Kidney glomerular epithelial cell (primary cell): ENCODE results near the gene GALNT6.
"Not testable (repeated sequence)": the region's sequence is repeated elsewhere in the genome, so short reads cannot be mapped to it uniquely, and the experiment has no call there.

Source experiments
- DNase-seq: peaks from one replicate; lab custom pipeline; 2025; lab: John Stamatoyannopoulos, UW

The GALNT6 gene

DNA sequence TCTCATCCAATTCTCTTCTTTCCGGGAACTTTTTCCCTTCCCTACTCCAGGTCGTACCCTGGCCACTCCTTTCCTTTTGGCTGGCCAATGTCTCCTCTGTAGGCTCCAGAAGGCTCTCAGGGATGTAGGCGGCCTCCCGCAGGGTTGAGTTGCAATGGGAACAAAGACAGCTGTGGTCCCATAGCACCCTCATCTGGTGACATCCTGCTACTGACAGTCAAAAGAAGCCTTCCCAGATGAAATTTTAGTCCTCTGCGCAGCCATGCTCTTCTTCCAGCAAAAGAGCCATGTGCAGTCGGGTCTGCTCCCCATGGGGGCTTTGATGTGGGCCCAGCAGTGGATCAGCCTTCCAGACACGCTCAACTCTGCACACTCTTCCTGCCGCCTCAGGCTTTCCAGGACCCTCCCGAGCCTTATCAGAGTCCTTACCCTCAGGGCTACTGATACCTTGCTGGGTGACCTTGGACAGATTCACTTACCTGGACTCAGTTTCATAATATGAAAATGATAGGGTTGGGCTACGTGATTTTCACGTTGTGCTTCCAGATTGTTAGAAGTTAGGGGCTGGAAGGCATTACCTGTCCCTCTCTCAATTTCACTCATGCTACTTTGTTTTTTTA, 39.2 kb downstream of the GALNT6 start:
- peak; percentile 29 for DNase-seq

DNA sequence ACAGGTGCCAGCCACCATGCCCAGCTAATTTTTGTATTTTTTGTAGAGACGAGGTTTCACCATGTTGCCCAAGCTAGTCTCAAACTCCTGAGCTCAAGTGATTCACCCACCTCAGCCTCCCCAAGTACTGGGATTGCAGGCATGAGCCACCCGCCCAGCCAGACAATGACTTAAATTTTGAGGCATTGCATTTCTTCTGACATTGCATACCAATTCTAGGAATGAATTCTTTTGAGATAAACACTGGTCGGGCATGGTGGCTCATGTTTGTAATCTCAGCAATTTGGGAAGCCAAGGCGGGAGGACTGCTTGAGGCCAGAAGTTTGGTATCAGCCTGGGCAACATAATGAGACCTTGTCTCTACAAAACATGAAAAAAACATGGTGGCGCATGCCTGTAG, 42.2 kb downstream of the GALNT6 start:
- DNase-seq: no peak

DNA sequence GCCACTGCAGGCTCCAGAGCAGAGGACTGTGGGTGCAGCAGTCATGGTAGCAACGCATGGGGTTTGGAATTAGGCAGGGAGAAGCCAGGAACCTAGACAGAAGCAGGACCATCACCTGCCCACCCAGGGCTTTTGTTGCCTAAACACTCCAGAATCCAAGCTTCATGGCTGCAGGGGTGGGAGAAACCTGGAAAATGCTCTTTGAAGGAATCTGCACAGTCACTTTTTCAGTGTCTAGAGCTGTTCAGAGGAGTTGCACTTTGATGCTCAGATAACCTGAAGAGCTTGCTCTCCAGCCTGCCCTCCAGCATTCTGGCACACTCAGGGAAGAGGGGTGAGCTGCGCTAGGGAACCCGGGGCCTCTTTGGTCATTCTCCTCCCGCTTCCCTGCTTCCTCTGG, 43.1 kb downstream of the GALNT6 start:
- DNase-seq: no peak

DNA sequence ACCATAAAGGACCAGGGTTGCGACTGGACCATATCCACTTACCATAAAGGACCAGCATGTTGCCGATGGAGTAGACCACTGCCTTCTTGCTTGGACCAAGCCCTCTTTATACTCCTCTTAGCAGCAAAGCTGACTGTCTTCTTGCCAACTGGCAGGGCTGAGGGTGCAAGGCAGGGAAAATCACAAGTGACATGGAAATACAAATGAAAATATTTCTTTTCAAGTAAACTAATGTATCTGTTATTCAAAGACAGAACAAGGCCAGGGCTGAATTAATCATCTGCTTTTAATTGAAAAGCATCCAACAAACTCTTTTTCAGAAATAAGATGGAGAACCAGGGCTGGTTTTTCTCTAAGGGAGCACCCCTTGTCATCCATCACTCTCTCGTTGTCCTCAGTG, 44.6 kb downstream of the GALNT6 start, which contains the start of gene CELA1:
Gene CELA1, minus strand, starts transcription at position 99 of the 400 bp plus-strand sequence. Its CDS starts 41 bp downstream, at position 58.
- DNase-seq: no peak

DNA sequence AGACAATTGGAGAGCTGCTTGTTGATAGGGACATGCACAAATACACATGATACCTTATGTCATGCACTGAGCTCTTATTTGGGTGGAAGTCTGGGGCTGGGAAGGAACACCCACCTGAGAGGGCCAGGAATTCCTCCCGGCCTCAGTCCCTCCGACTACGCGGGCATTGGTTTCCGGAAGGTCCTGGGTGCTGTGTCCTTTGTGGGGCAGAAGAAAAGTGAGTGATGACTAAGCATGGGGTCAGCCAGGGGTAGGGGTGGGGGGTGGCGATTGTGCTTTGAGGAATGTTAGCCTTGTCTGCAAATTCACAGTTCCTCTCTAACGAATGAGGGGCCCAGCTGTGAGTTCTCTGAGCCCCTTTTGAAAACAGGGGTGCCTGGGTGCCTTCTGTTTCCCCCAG, 45.5 kb downstream of the GALNT6 start:
- DNase-seq: peak; percentile 1

DNA sequence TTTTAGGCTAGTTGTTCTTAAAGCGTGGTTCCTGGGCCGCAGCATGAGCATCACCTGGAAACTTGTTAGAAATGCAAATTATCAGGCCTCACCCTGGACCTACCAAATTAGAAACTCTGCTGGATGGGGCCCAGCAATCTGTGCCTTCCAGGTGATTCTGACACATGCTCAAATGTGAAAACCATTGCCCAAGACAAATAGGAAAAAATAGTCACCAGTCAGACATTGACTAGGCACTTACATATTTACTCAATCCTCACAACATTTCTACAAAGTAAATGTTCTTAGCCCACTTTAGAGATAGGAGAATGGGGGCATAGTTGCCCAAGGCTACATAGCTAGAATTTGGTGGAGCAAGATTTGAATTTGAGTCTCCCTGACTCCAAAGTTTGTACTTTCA, 48.0 kb downstream of the GALNT6 start:
- DNase-seq: no peak

DNA sequence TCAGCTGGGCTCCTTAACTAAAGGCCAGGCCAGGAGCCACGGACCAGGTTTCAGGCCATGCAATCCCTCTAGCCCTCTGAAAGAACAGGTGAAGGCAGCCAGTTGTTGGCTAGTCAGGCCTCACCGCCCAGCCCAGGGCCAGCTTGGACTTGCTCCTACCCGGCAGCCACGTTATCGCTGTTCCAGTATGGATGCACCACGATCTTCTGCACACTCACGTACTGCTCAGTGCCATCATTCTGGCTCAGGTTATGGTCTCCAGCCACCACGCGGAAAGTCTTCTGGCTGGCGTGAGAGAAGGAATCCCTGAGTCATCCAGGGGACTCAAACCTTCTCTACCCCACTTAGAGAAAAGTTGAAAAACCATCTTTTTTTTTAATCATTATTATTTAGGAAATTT, 48.8 kb downstream of the GALNT6 start:
- no peak for DNase-seq

DNA sequence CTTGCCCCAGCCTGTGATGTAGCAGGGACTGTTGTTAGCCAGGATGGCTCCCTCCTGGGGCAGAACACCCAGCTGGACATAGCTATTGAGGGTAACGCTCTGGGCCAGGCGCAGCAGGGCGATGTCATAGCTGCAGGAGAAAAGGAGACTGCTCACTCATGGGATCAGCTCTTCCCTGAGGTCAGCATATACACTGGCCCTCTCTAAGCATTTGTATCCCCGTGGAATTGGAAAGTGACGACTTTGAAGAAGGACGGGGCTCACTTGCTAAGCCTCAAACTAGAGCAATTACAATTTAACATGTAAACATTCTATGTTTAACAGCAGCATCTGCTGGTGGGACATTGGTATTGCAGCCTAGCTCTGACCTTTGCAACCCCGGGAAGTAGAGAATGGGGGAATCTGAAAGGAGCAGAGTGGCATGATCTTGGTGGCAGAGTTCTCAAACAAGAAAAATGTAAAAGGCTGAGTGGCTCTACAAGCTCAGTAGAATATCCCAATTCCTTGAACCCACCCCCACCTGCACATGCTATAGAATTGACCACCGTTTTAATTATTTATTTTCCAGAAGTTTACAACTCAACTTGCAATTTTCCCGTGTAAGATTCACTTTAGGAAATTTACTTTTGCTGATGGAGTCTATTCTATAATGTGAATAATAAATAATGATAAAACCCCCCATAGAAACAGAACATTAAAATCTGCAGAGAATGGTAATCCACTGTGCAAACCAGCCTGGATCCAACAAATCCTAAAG, 49.8 kb downstream of the GALNT6 start:
- DNase-seq: peak; percentile 55

DNA sequence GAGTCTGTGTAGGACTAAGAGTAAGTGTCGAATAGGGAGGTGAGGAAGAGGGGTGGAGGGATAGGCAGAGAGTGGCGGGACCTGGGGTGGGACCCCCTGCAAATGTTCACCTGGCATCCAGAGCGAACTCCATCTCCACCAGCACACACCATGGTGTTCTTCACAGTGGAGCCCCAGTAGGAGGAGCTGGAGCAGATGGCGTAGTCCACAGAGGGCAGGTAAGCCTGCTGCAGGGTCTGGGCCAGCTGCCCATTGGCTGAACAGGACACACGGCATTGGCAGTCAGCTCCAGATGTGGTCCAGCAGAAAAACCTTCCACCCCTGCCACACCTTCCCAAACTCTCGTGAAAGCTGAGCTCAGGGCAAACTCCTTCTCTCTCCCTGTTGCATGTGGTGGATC, 51.5 kb downstream of the GALNT6 start:
- no peak for DNase-seq

DNA sequence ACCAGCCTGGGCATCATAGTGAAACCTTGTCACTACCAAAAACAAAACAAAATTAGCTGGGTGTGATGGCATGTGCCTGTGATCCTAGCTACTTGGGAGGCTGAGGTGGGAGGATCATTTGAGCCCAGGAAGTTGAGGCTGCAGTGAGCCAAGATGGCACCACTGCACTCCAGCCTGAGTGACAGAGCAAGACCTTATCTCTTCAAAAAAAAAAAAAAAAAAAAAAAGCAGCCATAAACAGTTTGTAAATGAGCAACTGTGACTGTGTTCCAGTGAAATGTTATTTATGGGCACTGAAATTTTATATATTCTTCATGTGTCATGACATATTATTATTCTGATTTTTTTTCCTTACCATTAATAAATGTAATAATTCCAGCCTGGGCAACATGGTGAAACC, 53.9 kb downstream of the GALNT6 start:
- not testable (repeated sequence) for DNase-seq

DNA sequence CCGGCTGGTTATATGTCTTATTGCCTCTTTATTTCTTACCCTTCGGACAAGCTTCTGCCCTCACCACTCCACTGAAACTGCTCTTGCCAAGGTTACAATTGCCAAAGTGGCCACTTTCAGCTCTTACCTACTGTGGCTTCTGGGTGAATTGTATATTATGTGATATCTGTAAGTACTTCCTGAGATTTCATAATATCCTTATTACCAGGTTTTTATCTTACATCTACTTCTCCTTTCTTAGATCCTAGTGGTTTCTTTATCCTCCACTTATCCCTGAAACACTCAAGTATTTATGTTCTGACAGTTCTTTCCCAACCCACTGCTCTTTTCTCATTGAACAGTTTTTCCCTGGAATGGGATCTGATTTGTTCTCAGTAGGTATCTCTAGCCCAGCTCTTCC, 55.3 kb downstream of the GALNT6 start:
- no peak for DNase-seq

DNA sequence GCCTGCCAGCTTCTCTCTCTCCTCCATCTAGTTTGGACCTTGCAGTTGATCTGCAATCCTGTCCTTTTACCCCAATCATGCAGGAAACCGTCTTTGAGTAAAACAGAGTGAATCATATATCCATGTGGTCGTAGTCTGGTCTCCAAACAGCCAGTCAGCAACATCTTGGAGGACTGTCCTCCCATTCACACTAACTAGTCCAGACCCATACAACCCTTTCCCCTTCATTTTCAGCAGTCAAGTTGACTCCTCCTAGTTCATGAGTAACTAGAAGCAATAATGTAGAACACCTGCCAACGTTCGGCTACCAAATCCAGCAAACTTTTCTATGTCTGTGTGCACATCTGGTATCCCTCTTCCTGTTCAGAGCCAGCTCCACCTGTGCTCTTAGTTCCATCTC, 56.4 kb downstream of the GALNT6 start:
- DNase-seq: no peak

DNA sequence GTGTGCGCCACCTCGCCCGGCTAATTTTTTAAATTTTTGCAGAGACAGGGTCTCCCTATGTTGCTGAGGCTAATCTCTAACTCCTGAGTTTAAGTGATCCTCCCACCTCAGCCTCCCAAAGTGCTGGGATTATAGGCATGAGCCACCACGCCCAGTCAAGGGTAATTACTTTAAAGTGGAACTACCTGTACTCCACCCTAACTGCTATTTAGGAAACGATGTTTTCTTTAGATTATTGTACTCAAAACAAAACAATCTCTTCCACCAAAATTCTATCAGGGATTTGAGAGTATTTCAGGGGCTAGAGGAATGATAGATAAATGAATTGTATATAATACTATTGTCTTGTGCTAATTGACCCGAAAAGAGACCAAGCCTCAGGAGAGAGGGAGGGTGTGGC, 57.7 kb downstream of the GALNT6 start:
- DNase-seq: no peak

DNA sequence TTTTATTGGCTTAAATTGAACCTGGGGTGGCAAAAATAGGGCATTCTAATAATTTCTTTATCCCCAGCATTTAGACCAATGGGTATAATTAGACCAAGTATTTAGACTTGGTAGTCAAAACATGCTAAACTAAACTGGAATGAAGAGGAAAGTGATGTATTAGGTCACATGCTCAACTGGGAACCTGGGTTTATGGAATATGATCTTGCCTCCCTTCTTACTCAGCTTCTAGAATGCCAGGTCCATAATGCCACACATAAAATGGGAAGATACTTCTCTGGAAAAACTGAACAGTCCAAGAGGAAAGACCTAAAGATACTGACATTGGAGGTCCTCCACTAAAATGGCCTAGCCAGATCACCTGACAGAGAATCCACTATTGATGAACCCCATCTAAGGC, 61.0 kb downstream of the GALNT6 start:
- no peak for DNase-seq

DNA sequence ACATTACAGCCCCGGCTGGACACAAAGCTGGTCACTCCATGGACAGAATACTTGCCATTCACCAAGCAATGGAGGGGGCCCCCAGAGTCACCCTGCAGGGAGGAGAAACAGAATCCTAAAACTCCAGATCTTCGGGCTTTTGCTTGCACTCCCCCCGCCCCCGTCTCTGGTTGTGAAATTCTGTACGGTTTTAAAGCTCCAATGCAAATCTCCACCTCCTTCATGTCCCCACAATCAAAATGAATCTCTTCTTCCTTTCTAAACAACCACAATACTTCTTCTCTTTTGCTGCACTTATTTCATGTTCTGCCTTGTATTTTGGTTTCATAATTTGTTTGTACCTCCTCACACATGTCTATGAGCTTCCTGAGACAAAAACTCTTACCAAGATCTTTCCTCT, 61.5 kb downstream of the GALNT6 start:
- DNase-seq: no peak

DNA sequence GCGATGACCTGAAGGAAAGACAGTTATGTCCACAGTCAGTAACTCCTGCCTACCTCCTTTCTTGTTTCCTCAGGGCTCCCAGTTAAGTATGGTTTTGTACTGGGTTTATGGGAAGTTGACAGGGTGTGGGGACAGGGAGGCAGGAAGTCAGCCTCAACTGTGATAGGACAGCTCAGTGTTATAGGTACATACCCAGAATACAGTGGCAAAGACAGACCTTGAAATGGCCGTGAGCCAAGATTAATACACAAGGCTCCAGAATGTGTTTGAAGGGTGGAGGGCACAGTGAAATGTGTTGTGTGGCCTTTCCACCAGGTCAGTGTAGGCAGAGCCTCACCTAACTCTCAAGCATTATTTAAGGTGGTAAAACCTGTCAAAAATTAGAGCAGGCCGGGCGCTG, 62.6 kb downstream of the GALNT6 start:
- DNase-seq: no peak

DNA sequence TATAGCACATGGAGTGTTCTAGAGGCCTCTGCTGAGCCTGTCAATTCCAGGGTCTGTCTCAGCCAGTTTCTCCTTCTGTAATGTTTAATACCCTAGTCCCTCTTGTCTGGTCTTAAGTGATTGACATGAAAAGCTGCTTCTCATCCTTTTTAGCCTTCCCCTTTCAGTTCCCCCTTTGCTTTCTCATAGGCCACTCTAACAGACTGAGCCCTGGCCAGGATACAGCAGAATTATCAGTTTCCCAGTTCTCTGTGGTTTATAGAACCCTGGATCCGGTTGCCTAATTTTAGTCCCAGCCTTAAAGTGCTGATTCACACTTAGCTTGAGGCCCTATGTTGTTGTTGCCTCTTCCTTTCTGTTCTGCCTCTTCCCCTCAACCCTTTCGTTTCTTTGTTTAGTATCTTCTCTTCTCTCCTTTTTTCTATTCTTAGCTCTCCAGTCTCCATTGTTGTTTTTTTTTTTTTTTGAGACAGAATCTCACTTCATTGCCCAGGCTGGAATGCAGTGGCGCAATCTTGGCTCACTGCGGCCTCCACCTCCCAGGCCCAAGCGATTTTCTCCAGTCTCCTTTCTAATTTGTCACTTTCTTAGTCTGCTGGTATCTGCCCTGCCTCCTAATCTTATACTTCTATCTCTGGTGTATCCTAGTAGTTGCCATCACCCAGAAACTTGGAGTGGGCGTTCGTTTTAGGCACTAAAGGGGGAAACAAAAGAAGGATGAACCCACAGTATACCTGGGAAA, 64.3 kb downstream of the GALNT6 start:
- peak; percentile 36 for DNase-seq

DNA sequence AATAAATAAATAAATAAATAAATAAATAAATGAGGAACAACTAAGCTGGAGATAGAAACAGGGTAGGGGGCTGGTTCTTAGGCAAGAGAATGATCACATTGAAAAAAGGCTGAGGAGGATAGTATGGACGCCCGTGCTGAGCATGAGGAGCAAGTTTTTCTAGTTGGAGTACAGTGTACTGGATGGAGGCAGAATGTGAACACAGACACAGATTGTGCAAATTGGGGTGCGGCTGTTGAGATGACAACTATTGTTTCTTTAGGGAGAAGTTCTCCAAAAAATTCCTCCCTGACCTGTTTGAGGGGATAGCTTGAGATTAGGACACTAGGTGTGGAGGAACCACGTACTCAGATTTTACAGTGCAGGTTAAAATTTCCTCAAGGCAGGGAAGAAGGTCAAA, 66.3 kb downstream of the GALNT6 start:
- DNase-seq: no peak

DNA sequence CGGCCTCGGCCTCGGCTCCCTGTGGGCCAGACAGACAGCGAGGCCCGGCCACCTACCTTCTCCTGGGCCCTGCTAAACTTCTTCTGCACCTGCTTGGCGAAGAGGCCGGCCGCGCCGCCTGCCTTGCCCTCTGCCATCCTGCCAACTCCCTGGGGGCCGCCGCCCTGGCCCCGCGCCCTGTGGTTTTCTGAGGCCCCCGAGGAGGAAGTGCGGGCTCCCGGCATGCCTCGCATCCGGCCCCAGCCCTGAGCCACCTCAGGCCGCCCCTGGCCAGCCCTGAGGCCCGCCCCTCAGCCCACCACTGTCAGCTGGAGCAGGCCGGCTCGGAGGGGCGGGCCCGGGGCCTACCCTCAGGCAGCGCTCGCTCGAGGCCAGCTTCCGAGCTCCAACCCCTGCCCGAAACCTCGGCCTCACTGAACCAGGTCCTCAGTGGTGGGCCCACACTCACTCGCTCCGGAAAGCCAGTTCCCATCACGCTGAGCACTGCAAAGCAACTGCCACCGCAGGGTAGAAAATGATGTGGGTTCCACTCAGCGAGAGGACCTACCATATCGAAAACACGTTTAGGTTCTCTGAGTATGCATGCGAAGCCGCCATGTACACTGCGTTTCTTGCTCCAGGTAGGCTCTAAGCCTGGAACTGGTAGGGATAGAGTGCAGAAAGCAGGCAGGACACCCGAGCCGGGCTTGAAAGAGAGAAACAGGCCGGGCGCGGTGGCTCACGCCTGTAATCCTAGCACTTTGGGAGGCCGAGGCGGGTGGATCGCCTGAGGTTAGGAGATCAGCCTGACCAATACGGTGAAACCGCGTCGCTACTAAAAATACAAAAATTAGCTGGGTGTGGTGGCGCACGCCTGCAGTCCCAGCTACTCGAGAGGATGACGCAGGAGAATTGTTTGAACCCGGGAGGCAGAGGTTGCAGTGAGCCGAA, 67.0 kb downstream of the GALNT6 start, which contains the start of gene BIN2:
Gene BIN2, minus strand, starts transcription at position 209 of the 930 bp plus-strand sequence. Its CDS starts 72 bp downstream, at position 137.
- no peak for DNase-seq

DNA sequence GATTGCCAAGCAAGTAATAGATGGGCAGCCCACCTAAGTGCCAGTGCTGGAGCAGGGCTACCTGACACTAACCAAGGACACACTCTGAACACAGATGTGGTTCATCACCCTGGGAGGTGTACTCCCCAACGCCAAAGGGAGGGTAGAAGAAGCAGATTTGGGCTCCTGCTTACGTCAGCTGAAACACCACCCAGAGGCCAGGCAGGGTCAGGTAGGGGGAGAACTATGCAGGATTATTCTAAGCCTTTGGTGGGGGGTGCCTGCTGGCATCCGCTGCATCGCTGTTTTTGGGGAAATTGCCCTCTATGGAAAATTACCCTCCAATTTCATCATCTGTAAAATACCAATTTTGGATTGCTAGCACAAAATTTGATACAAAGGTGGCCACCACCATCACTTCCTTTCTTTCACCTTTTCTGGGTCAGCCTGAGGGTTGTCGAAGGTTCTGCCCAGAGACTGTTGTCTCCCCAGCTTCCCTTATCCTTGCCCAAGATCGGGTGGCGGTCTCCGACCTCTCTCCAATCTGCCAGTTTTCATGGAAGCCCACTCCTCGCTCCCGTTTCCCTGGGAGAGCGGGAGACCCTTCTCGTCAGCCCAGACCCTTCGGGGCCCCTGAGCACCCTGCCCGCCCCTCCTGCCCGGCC, 67.8 kb downstream of the GALNT6 start:
- no peak for DNase-seq

DNA sequence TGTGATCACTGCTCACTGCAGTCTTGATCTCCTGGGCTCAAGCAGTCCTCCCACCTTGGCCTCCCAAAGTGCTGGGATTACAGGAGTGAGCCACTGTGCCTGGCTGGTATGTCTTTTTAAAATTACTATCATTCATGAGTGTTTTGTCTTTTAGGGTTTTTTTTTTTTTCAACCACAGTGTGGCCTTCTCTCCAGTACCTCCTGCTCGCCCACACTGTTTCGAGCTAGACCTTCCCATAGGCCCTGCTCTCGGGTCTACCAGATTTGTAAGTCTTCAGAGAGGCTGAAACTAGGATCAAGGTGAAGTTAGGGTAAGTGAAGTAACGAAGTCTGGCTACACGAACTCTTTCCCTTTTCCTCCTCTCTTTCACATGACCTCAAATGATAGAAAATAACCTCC, 68.8 kb downstream of the GALNT6 start:
- DNase-seq: no peak
